Measurements from ENCODE around the gene CAP2.

DNA sequence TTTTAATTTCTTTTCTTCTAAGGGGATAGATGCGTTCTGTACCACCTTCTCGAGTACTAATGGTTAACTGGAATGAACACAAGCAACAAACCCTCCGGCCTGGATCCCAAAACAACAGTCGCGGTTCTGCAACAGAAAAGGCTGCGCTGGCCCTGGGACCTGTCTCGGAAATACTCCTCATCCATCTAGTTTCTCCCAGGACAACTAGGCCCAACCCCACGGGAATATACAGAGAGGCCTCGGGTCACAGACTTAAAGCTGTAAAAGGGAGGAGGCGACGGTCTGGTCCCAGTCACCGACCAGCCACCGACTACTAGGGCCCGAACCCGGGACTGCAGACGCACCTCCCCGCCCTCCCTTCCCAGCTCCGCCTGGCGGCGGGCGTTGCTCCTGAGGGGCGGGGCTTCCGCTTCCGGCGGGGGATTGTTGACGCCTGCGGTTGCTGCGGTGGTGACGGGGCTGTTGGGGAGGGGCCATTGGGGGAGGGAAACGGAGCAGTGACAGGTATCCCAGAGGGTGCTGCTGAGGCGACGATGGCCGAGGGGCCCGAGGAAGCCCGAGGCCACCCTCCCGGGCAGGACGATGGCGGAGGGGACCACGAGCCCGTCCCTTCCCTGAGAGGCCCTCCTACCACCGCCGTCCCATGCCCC is 206.6 kb downstream of the CAP2 start, which contains the start of gene FAM8A1:
- TF ChIP-seq, protein P1, sequence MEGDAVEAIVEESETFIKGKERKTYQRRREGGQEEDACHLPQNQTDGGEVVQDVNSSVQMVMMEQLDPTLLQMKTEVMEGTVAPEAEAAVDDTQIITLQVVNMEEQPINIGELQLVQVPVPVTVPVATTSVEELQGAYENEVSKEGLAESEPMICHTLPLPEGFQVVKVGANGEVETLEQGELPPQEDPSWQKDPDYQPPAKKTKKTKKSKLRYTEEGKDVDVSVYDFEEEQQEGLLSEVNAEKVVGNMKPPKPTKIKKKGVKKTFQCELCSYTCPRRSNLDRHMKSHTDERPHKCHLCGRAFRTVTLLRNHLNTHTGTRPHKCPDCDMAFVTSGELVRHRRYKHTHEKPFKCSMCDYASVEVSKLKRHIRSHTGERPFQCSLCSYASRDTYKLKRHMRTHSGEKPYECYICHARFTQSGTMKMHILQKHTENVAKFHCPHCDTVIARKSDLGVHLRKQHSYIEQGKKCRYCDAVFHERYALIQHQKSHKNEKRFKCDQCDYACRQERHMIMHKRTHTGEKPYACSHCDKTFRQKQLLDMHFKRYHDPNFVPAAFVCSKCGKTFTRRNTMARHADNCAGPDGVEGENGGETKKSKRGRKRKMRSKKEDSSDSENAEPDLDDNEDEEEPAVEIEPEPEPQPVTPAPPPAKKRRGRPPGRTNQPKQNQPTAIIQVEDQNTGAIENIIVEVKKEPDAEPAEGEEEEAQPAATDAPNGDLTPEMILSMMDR (IDR thresholded peaks at IDR 0.05) = peak in 5 of 7 experiments; percentile 41 to 65 (median 58)
- no peak for TF ChIP-seq EP300 (IDR thresholded peaks at IDR 0.05)
